OCI-LY3 (cell line): Measurements from ENCODE around the gene MEN1.

Experiments
- H2AFZ ChIP-seq: fragments of 200-600, 300-600 bp; shearing (Covaris generic); 2 replicates; pipeline ENCODE4 v1.6.0; 2014; ENCODE audit warnings: antibody characterized with exemption, low read depth, low read length
- H3K27ac ChIP-seq: fragments of 200-600, 300-600 bp; sonication (generic); 2 replicates; pipeline ENCODE4 v1.5.1; 2014; ENCODE audit warnings: mild to moderate bottlenecking, low read length, moderate library complexity, mixed read lengths
- H3K27me3 ChIP-seq: fragments of 200-600, 300-600 bp; sonication (generic); 2 replicates; pipeline ENCODE4 v1.6.1; 2014; ENCODE audit warnings: low read depth, low read length, mixed read lengths
- H3K36me3 ChIP-seq: fragments of 200-600, 300-600 bp; sonication (generic); replicated peaks from 2 replicates; pipeline ENCODE3; 2014; ENCODE audit warnings: low read depth, low read length, mixed read lengths
- H3K4me1 ChIP-seq: fragments of 300-600, 200-600 bp; sonication (generic); 2 replicates; pipeline ENCODE4 v1.6.1; 2014; ENCODE audit warnings: low read length, mixed read lengths
- H3K4me2 ChIP-seq: fragments of 200-600, 300-600 bp; sonication (generic); 2 replicates; pipeline ENCODE4 v1.6.1; 2014; ENCODE audit warnings: low read length, mixed read lengths
- H3K4me3 ChIP-seq: fragments of 300-600, 200-600 bp; sonication (generic); 2 replicates; pipeline ENCODE4 v1.5.1; 2014; ENCODE audit warnings: antibody characterized with exemption, mild to moderate bottlenecking, low read length, moderate library complexity
- H3K79me2 ChIP-seq: fragments of 300-600, 200-600 bp; shearing (Covaris generic); 2 replicates; pipeline ENCODE4 v1.6.1; 2014; ENCODE audit warnings: mild to moderate bottlenecking, low read length, mixed read lengths
- H3K9ac ChIP-seq: fragments of 300-600, 200-600 bp; shearing (Covaris generic); 2 replicates; pipeline ENCODE4 v1.6.0; 2014; ENCODE audit warnings: mild to moderate bottlenecking, low read length, moderate library complexity
- H3K9me3 ChIP-seq: fragments of 200-600, 300-600 bp; shearing (Covaris generic); 2 replicates; pipeline ENCODE4 v1.6.1; 2014; ENCODE audit warnings: low read length, mixed read lengths; ENCODE audit not compliant: insufficient read depth
- H4K20me1 ChIP-seq: fragments of 200-600, 300-600 bp; sonication (generic); 2 replicates; pipeline ENCODE4 v1.6.1; 2016; ENCODE audit warnings: low read length, mixed read lengths; ENCODE audit not compliant: insufficient read depth
- EZH2phosphoT487 ChIP-seq: fragments of 200-600 bp; shearing (Covaris generic); IDR thresholded peaks from 2 replicates; pipeline ENCODE4 v1.6.1; 2018; ENCODE audit warnings: antibody characterized with exemption, mixed run types, low read depth
- TF ChIP-seq, protein P1 (sequence below): fragments of 200-600, 300-600 bp; sonication (generic); IDR thresholded peaks from 2 replicates; pipeline ENCODE4 v1.5.1; 2014; ENCODE audit warnings: antibody characterized with exemption, low read length, low read depth

MEN1 gene

GRCh38 chr11:64757549-64758329, 52.6 kb downstream of the MEN1 start:
- H3K4me2 ChIP-seq = no peak overlapping the region
- no peaks in the 10 kb centered on the region for H3K4me1 ChIP-seq
- H3K4me3 ChIP-seq = no peak overlapping the region
- H3K9me3 ChIP-seq = no peaks in the 10 kb centered on the region
- H3K27ac ChIP-seq = no peak overlapping the region
- H3K79me2 ChIP-seq = no peaks in the 10 kb centered on the region
- no peak overlapping the region for H3K9ac ChIP-seq
- peaks cover 13% of the 10 kb centered on the region for H4K20me1 ChIP-seq
- H2AFZ ChIP-seq = no peak overlapping the region
- TF ChIP-seq EZH2phosphoT487 = no peak
- TF ChIP-seq, protein P1, sequence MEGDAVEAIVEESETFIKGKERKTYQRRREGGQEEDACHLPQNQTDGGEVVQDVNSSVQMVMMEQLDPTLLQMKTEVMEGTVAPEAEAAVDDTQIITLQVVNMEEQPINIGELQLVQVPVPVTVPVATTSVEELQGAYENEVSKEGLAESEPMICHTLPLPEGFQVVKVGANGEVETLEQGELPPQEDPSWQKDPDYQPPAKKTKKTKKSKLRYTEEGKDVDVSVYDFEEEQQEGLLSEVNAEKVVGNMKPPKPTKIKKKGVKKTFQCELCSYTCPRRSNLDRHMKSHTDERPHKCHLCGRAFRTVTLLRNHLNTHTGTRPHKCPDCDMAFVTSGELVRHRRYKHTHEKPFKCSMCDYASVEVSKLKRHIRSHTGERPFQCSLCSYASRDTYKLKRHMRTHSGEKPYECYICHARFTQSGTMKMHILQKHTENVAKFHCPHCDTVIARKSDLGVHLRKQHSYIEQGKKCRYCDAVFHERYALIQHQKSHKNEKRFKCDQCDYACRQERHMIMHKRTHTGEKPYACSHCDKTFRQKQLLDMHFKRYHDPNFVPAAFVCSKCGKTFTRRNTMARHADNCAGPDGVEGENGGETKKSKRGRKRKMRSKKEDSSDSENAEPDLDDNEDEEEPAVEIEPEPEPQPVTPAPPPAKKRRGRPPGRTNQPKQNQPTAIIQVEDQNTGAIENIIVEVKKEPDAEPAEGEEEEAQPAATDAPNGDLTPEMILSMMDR = no peak
- H3K36me3 ChIP-seq = peaks cover 7% of the 10 kb centered on the region
- H3K27me3 ChIP-seq = no peaks in the 10 kb centered on the region

DNA sequence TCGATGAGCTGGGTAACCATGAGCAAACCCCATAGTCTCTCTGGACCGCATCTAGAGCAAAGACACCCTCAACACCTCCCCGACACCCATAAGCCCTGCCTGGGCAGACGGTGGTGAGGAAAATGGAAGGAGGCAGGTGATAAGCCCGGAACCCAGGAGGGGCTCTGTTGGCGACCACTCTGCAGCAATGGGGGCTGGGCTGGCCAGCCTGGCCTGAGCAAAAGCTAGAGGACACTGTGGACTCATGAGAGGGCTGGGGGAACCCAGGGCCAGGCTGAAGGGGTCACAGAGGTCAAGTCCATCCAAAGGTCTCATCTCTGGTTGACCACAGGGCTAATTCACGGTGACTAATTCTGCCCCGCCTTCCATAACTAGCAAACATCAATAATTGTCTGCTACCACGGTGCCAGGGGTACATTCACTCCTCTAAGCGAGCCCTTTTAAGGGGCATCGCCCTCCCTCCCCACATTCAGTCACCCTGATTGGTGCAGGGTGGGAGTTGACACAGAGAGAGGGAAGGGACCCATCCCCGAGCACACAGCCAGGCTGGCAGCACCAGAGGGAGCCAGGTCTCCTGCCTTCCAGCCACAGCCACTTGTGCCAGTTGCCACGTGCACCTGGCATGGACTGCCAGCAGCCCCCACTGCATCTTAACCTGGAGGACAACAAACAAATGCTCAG, 54.5 kb downstream of the MEN1 start:
- no peak for TF ChIP-seq EZH2phosphoT487
- TF ChIP-seq, protein P1 = no peak
- no peak overlapping the region for H3K27ac ChIP-seq
- peaks cover 4% of the 10 kb centered on the region; the same call in 1 of the 2 replicates for H4K20me1 ChIP-seq
- H3K9me3 ChIP-seq = no peaks in the 10 kb centered on the region
- no peaks in the 10 kb centered on the region for H3K36me3 ChIP-seq
- H3K9ac ChIP-seq = no peak overlapping the region
- no peak overlapping the region for H3K4me3 ChIP-seq
- no peaks in the 10 kb centered on the region for H3K4me1 ChIP-seq
- no peaks in the 10 kb centered on the region for H3K27me3 ChIP-seq
- H3K79me2 ChIP-seq = no peaks in the 10 kb centered on the region
- no peak overlapping the region for H3K4me2 ChIP-seq
- no peak overlapping the region for H2AFZ ChIP-seq

- H3K4me3 ChIP-seq = no peak overlapping the region
- H3K27ac ChIP-seq = no peak overlapping the region
- no peak overlapping the region for H3K9ac ChIP-seq
- H3K4me2 ChIP-seq = no peak overlapping the region
- no peaks in the 10 kb centered on the region for H4K20me1 ChIP-seq
- no peaks in the 10 kb centered on the region for H3K79me2 ChIP-seq
- no peaks in the 10 kb centered on the region for H3K27me3 ChIP-seq
- H3K4me1 ChIP-seq = peaks cover 7% of the 10 kb centered on the region
- peaks cover 2% of the 10 kb centered on the region for H3K36me3 ChIP-seq
- H3K9me3 ChIP-seq = no peaks in the 10 kb centered on the region
- H2AFZ ChIP-seq = no peak overlapping the region
- TF ChIP-seq EZH2phosphoT487 = no peak
- TF ChIP-seq, protein P1 = no peak
These were observed 55.3 kb downstream of the MEN1 start for GRCh38 chr11:64754919-64755662.
